Parathyroid adenoma (tissue), 2 donors: ENCODE measurements around the gene SMIM43.
A peak's percentile ranks its signal among the peaks of the same experiment; 100 is the strongest.

Source experiments
- H2AFZ ChIP-seq: fragments of 300-600 bp; sonication (generic); one replicate; pipeline ENCODE4 v1.7.0; 2017; ENCODE audit warnings: antibody characterized with exemption, mild to moderate bottlenecking
- H3K27ac ChIP-seq: fragments of 300-600 bp; sonication (generic); one replicate; pipeline ENCODE4 v1.7.0; 2017
- H3K27me3 ChIP-seq: fragments of 300-600 bp; sonication (generic); one replicate; pipeline ENCODE4 v1.7.0; 2017; ENCODE audit warnings: low read length; ENCODE audit not compliant: control insufficient read depth, insufficient read depth
- H3K36me3 ChIP-seq: fragments of 300-600 bp; sonication (generic); one replicate; pipeline ENCODE4 v1.7.0; 2017; ENCODE audit warnings: low read length; ENCODE audit not compliant: control insufficient read depth, insufficient read depth
- H3K4me1 ChIP-seq: fragments of 300-600 bp; sonication (generic); one replicate; pipeline ENCODE4 v1.7.0; 2017; ENCODE audit warnings: control low read depth
- H3K4me2 ChIP-seq: fragments of 300-600 bp; sonication (generic); one replicate; pipeline ENCODE4 v1.7.0; 2017; ENCODE audit warnings: low read length
- H3K4me3 ChIP-seq: fragments of 300-600 bp; sonication (generic); one replicate; pipeline ENCODE4 v1.7.0; 2017; ENCODE audit warnings: low read depth, low read length
- H3K79me2 ChIP-seq: fragments of 300-600 bp; sonication (generic); one replicate; pipeline ENCODE4 v1.7.0; 2017; ENCODE audit warnings: control low read depth
- H3K9ac ChIP-seq: fragments of 300-600 bp; sonication (generic); one replicate; pipeline ENCODE4 v1.7.0; 2017; ENCODE audit warnings: mild to moderate bottlenecking
- H3K9me3 ChIP-seq: fragments of 300-600 bp; sonication (generic); one replicate; pipeline ENCODE4 v1.7.0; 2017; ENCODE audit warnings: low read length; ENCODE audit not compliant: control insufficient read depth
- CTCF ChIP-seq: fragments of 300-600 bp; sonication (generic); IDR thresholded peaks from one replicate; pipeline ENCODE4 v1.7.0; 2017; ENCODE audit warnings: antibody characterized with exemption, mild to moderate bottlenecking
- donor health status: primary hyperparathyroidism.

The SMIM43 gene

GRCh38 chr4:121789960-121790829 is 25.2 kb upstream of the SMIM43 start:
- H3K4me1 ChIP-seq, result no peaks in the 10 kb centered on the region

GRCh38 chr4:121789455-121789854 is 24.5 kb upstream of the SMIM43 start:
- Histone ChIP-seq H3K36me3 (no peaks in the 10 kb centered on the region), H3K4me1 (no peaks in the 10 kb centered on the region), H3K9me3 (no peaks in the 10 kb centered on the region), H3K4me3 (no peak overlapping the region), H3K4me2 (no peak overlapping the region), H3K27ac (no peak overlapping the region), H2AFZ (no peak overlapping the region), H3K9ac (no peak overlapping the region), H3K27me3 (no peaks in the 10 kb centered on the region), H3K79me2 (no peaks in the 10 kb centered on the region)
- no peak for TF ChIP-seq CTCF

More at GRCh38 chr4:121789960-121790829, 25.2 kb upstream of the SMIM43 start:
- no peaks in the 10 kb centered on the region for H3K36me3 ChIP-seq
- peak overlapping the region; percentile 62 for H3K27ac ChIP-seq
- no peak overlapping the region for H3K9ac ChIP-seq
- TF ChIP-seq CTCF, result no peak
- H2AFZ ChIP-seq, result peak overlapping the region; percentile 54
- H3K9me3 ChIP-seq, result no peaks in the 10 kb centered on the region
- H3K27me3 ChIP-seq, result no peaks in the 10 kb centered on the region
- no peak overlapping the region for H3K4me3 ChIP-seq
- H3K79me2 ChIP-seq, result no peaks in the 10 kb centered on the region
- no peak overlapping the region for H3K4me2 ChIP-seq

- H3K4me1 ChIP-seq, result no peaks in the 10 kb centered on the region
- H3K27me3 ChIP-seq, result no peaks in the 10 kb centered on the region
- H3K4me2 ChIP-seq, result no peak overlapping the region
- no peak overlapping the region for H3K9ac ChIP-seq
- no peaks in the 10 kb centered on the region for H3K36me3 ChIP-seq
- no peak for TF ChIP-seq CTCF
- no peaks in the 10 kb centered on the region for H3K79me2 ChIP-seq
- no peak overlapping the region for H3K27ac ChIP-seq
- no peak overlapping the region for H3K4me3 ChIP-seq
- no peaks in the 10 kb centered on the region for H3K9me3 ChIP-seq
- no peak overlapping the region for H2AFZ ChIP-seq
Measured at GRCh38 chr4:121788896-121789295, 23.9 kb upstream of the SMIM43 start.

- no peak overlapping the region for H3K4me3 ChIP-seq
- H3K9ac ChIP-seq, result no peak overlapping the region
- TF ChIP-seq CTCF, result no peak
- no peaks in the 10 kb centered on the region for H3K9me3 ChIP-seq
- no peaks in the 10 kb centered on the region for H3K27me3 ChIP-seq
- no peaks in the 10 kb centered on the region for H3K4me1 ChIP-seq
- no peaks in the 10 kb centered on the region for H3K36me3 ChIP-seq
- H3K27ac ChIP-seq, result no peak overlapping the region
- H2AFZ ChIP-seq, result no peak overlapping the region
- H3K4me2 ChIP-seq, result no peak overlapping the region
- no peaks in the 10 kb centered on the region for H3K79me2 ChIP-seq
Measured at GRCh38 chr4:121786221-121786620, 21.3 kb upstream of the SMIM43 start.

- Histone ChIP-seq H3K27ac (no peak overlapping the region), H3K4me1 (no peaks in the 10 kb centered on the region), H3K36me3 (no peaks in the 10 kb centered on the region), H3K27me3 (no peaks in the 10 kb centered on the region), H3K9me3 (no peaks in the 10 kb centered on the region), H3K4me2 (no peak overlapping the region), H2AFZ (no peak overlapping the region), H3K9ac (no peak overlapping the region), H3K4me3 (no peak overlapping the region), H3K79me2 (no peaks in the 10 kb centered on the region)
- no peak for TF ChIP-seq CTCF
Measured at GRCh38 chr4:121785479-121785878, 20.5 kb upstream of the SMIM43 start.
